RWPE2 (cell line): ENCODE measurements around the gene INSYN2A.

Source experiments
- ATAC-seq: fragments of 200-7000 bp; cut with Tn5 transposase; 3 replicates; pipeline ENCODE4 v1.9.1; 2021; ENCODE audit warnings: low read depth
- DNase-seq: peaks from one replicate; pipeline ENCODE4 v3.0.0-alpha.2; 2020; ENCODE audit warnings: low spot score
- H3K27ac ChIP-seq: fragments of 450-650 bp; 2 replicates; pipeline ENCODE4 v1.5.1; 2017; ENCODE audit warnings: mild to moderate bottlenecking; ENCODE audit not compliant: poor library complexity, severe bottlenecking
- H3K27me3 ChIP-seq: fragments of 250-450 bp; sonication (Bioruptor Pico); 2 replicates; pipeline ENCODE4 v1.5.1; 2021; ENCODE audit warnings: mild to moderate bottlenecking, moderate library complexity; ENCODE audit not compliant: insufficient read depth, poor library complexity, severe bottlenecking
- H3K36me3 ChIP-seq: fragments of 250-450 bp; sonication (Bioruptor Pico); 2 replicates; pipeline ENCODE4 v1.5.1; 2020; ENCODE audit warnings: low read depth, mild to moderate bottlenecking, moderate library complexity
- H3K4me1 ChIP-seq: fragments of 250-450 bp; sonication (Bioruptor Pico); 2 replicates; pipeline ENCODE4 v1.5.1; 2021; ENCODE audit warnings: mild to moderate bottlenecking, moderate library complexity; ENCODE audit not compliant: insufficient read depth, poor library complexity, severe bottlenecking
- H3K4me3 ChIP-seq: fragments of 250-450 bp; sonication (Bioruptor Pico); 2 replicates; pipeline ENCODE4 v1.5.1; 2021; ENCODE audit warnings: mild to moderate bottlenecking, moderate library complexity; ENCODE audit not compliant: severe bottlenecking
- H3K9me3 ChIP-seq: fragments of 250-450 bp; sonication (Bioruptor Pico); 2 replicates; pipeline ENCODE4 v1.5.1; 2021; ENCODE audit warnings: mild to moderate bottlenecking, moderate library complexity; ENCODE audit not compliant: severe bottlenecking
- TF ChIP-seq, protein P1 (sequence below): fragments of 450-650 bp; IDR thresholded peaks from one replicate; pipeline ENCODE4 v1.5.1; 2017; ENCODE audit warnings: mild to moderate bottlenecking, moderate library complexity; ENCODE audit not compliant: poor library complexity, severe bottlenecking

Gene INSYN2A

DNA sequence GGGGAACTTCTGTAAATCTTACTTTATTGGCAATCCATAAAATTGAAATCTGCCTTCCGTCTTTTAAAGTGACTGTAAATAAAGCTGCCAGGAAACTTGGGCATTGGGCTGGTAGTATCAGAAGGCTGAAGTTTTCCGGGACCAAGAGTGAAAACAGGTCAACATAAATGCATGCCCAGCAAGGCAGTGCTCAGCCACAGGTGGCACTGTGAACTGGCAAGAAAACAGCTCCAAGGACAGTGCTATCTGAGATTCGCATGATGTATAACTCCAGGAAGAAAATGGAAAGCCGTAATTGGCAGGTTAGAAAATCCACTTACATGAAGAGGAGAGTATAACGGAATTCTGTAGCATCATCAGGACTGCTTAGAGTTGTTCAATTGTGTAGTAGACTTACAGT, 1.9 kb upstream of the INSYN2A start:
- Histone ChIP-seq H3K27me3 (peaks cover 17% of the 10 kb centered on the region), H3K4me3 (no peak overlapping the region), H3K9me3 (no peaks in the 10 kb centered on the region), H3K4me1 (no peaks in the 10 kb centered on the region), H3K27ac (no peak overlapping the region), H3K36me3 (no peaks in the 10 kb centered on the region)
- TF ChIP-seq, protein P1, sequence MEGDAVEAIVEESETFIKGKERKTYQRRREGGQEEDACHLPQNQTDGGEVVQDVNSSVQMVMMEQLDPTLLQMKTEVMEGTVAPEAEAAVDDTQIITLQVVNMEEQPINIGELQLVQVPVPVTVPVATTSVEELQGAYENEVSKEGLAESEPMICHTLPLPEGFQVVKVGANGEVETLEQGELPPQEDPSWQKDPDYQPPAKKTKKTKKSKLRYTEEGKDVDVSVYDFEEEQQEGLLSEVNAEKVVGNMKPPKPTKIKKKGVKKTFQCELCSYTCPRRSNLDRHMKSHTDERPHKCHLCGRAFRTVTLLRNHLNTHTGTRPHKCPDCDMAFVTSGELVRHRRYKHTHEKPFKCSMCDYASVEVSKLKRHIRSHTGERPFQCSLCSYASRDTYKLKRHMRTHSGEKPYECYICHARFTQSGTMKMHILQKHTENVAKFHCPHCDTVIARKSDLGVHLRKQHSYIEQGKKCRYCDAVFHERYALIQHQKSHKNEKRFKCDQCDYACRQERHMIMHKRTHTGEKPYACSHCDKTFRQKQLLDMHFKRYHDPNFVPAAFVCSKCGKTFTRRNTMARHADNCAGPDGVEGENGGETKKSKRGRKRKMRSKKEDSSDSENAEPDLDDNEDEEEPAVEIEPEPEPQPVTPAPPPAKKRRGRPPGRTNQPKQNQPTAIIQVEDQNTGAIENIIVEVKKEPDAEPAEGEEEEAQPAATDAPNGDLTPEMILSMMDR, result peak; percentile 7
- ATAC-seq, result no peak
- DNase-seq, result no peak

GRCh38 chr10:127197154-127197432, 702 bp upstream of the INSYN2A start:
- Histone ChIP-seq H3K36me3 (no peaks in the 10 kb centered on the region), H3K27ac (no peak overlapping the region), H3K27me3 (peaks cover 17% of the 10 kb centered on the region), H3K4me1 (no peaks in the 10 kb centered on the region), H3K9me3 (no peaks in the 10 kb centered on the region), H3K4me3 (no peak overlapping the region)
- ATAC-seq, result no peak
- TF ChIP-seq, protein P1, result no peak
- DNase-seq, result no peak

DNA sequence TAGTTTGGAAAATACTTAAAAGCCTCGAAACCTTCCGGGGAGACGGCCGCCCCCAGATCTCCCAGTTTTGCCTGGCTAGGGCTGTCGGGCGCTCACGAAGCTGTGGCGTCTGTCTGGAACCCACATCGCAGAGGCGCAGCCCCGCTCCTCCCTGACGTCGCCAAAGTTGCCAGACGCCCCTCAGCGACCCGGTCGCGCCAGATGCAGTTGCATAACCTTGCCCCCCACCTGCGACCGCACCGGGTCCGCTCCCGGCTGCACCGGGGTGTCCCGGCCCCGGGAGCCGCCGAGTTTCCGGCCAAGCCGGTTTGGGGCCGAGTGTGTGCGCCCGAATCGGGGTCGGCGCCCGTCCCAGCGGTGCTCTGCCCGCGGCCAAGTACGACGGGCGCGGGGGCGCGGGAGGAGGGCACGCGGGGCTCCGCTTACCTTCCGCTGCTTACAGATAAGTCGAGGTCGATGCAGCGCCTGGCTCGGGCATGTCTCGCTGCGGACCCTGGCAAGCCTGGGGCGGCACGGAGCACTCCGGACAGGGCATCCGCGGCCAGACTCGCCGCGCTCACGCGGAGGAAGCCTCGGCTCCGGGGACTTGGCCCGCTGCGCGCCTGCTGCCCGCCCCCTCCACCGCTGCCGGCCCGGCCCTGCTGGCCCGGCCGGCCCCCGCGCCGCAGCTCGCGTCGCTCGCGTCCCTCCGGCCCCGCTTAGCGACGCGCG, 665 bp downstream of the INSYN2A start:
- Histone ChIP-seq H3K9me3 (no peaks in the 10 kb centered on the region), H3K4me1 (no peaks in the 10 kb centered on the region), H3K27ac (no peak overlapping the region), H3K4me3 (peak overlapping the region; percentile 34), H3K27me3 (peaks cover 17% of the 10 kb centered on the region), H3K36me3 (no peaks in the 10 kb centered on the region)
- ATAC-seq (peak; percentile 53), DNase-seq (no peak)
- TF ChIP-seq, protein P1, result no peak

- TF ChIP-seq, protein P1, result no peak
- DNase-seq, result no peak
- Histone ChIP-seq H3K9me3 (no peaks in the 10 kb centered on the region), H3K27me3 (peaks cover 17% of the 10 kb centered on the region), H3K4me3 (no peak overlapping the region), H3K36me3 (no peaks in the 10 kb centered on the region), H3K27ac (no peak overlapping the region), H3K4me1 (no peaks in the 10 kb centered on the region)
- ATAC-seq, result peak; percentile 5; the same call in 2 of the 3 replicates
These were observed 1.3 kb downstream of the INSYN2A start for GRCh38 chr10:127195041-127195506.

DNA sequence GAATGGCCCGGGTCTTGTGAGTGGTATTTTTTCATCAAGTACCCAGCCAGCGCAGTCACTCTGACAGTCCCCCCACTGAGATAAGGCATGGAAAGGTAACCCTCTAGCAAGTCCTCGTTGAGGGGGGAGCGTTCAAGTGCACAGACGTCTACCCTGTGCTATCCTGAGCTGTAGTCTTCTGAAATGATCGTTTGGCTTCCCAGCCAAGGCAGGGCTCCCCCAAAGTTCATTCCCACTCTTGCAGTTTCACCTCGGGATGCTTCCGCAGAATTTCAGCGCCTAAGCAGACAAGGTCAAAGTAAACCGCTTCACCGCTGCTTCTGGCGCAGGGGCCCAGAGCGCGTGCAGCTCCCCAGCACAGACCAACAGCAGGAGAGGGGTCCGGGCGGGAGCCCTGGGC, 1.8 kb downstream of the INSYN2A start:
- DNase-seq, result no peak
- Histone ChIP-seq H3K36me3 (no peaks in the 10 kb centered on the region), H3K27ac (no peak overlapping the region), H3K27me3 (peaks cover 17% of the 10 kb centered on the region), H3K4me3 (no peak overlapping the region), H3K9me3 (no peaks in the 10 kb centered on the region), H3K4me1 (no peaks in the 10 kb centered on the region)
- TF ChIP-seq, protein P1, result no peak
- no peak for ATAC-seq
